K562 (cell line): ENCODE data around the gene SET. TPM values are rescaled to one million over a fixed set of nuclear protein-coding genes. Genes with fewer than 3 reads are reported as not detected.

Experiments
- CTCF ChIP-seq, 3 experiments: IDR thresholded peaks in 2 of 3; conservative IDR thresholded peaks in 1 of 3; 2 replicates each; pipeline ENCODE4 v1.5.1; 2011 to 2012; ENCODE audit warnings: low read length in 3 of 3, mild to moderate bottlenecking in 3 of 3, control low read depth in 2 of 3, improper control_type of control experiment in 1 of 3, inconsistent platforms in 1 of 3, low read depth in 1 of 3, mixed read lengths in 1 of 3, moderate library complexity in 1 of 3; ENCODE audit not compliant: insufficient read depth in 2 of 3
- RB1 ChIP-seq: fragments of 450-650 bp; IDR thresholded peaks from 2 replicates; pipeline ENCODE4 v1.6.1; 2017; ENCODE audit warnings: low read depth, mild to moderate bottlenecking
- THRB ChIP-seq: fragments of 450-650 bp; formaldehyde crosslinking; conservative IDR thresholded peaks from 2 replicates; pipeline ENCODE4 v1.4.0; 2022; ENCODE audit warnings: mild to moderate bottlenecking, missing genetic modification characterization
- ZNF134 ChIP-seq: fragments of 250-450 bp; sonication (Bioruptor Pico); conservative IDR thresholded peaks from 2 replicates; pipeline ENCODE4 v1.4.0; 2020
- ZNF263 ChIP-seq: sonication (generic); formaldehyde crosslinking; IDR thresholded peaks from 2 replicates; pipeline ENCODE4 v1.8.0; 2022; ENCODE audit warnings: mild to moderate bottlenecking, missing genetic modification reagents, borderline replicate concordance
- ZNF318 ChIP-seq, 2 experiments: fragments of 450-650 bp; IDR thresholded peaks; 2 replicates each; pipeline ENCODE4 v1.6.1; 2016; ENCODE audit warnings: mild to moderate bottlenecking in 2 of 2, borderline replicate concordance in 1 of 2, low read depth in 1 of 2, moderate library complexity in 1 of 2
- ZNF589 ChIP-seq: fragments of 200-800 bp; sonication (Bioruptor generic); IDR thresholded peaks from 2 replicates; pipeline ENCODE4 v1.6.1; 2016; ENCODE audit warnings: low read depth, missing genetic modification characterization, missing compliant biosample characterization
- polyA plus RNA-seq, 8 experiments: library from polyadenylated mRNA; depleted of rRNA in 4 of 8; stranded (reverse) in 5 of 8; unstranded in 3 of 8; fragments of >200 nt; fragmentation: Nextera tagmentation in 2 of 8; fragmentation: Illumina TruSeq in 1 of 8; extraction: Ambion mirVana in 2 of 8; extraction: Trizol in 1 of 8; gene quantifications; 2 replicates each; pipeline versions ENCODE4 v1.2.1 to v1.2.3, GENCODE V29; 2011 to 2014; ENCODE audit warnings: inconsistent platforms in 1 of 8, missing spikeins in 1 of 8
- total RNA-seq, 7 experiments: library from RNA; depleted of rRNA in 6 of 7; stranded (reverse); fragments of >200 nt in 6 of 7; fragmentation: Illumina TruSeq in 2 of 7; extraction: Trizol in 2 of 7; gene quantifications; 2 replicates each; pipeline versions ENCODE4 v1.2.1 to v1.2.3, GENCODE V29; 2011 to 2021; ENCODE audit warnings: low replicate concordance in 1 of 7
- TF ChIP-seq, protein P1 (sequence below): fragments of 450-650 bp; formaldehyde crosslinking; IDR thresholded peaks from 2 replicates; pipeline ENCODE4 v1.4.0; 2022; ENCODE audit warnings: missing genetic modification characterization
- TF ChIP-seq, protein P2 (sequence below), 2 experiments: fragments of 200-800 bp in 1 of 2; sonication (Bioruptor generic) in 1 of 2; sonication (generic) in 1 of 2; formaldehyde crosslinking in 1 of 2; IDR thresholded peaks in 1 of 2; conservative IDR thresholded peaks in 1 of 2; 2 replicates each; pipeline versions ENCODE4 v1.5.0 to v1.6.1; 2016 to 2020; ENCODE audit warnings: missing compliant biosample characterization in 1 of 2, missing genetic modification characterization in 1 of 2, missing genetic modification reagents in 1 of 2

SET gene
- total and polyA plus RNA-seq, 9 of the 15 experiments (the other 6 are each of a cell fraction or from before 2014, with no cell fraction given) = 404 to 1,447 (median 907) TPM

DNA sequence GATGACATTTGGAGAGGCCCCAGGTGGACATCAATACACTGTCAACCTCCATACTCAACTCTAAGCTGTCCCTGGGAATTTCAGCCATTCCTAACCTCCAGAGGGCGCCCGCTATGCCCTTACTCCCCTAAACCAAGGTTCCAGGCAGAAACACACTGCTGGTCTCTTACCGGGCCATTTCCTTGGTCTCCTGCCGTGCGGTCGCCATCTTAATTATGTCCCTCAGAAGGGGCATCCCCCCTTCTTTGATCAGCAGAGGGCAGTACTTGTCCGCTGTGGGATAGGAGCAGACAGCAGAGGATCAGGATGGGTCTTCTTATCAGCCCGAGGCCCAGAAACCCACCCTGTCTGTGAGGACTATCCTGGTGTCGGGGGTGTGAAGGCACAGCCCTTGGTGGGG is 44.2 kb downstream of the SET start (continued):
- TF ChIP-seq, protein P1, sequence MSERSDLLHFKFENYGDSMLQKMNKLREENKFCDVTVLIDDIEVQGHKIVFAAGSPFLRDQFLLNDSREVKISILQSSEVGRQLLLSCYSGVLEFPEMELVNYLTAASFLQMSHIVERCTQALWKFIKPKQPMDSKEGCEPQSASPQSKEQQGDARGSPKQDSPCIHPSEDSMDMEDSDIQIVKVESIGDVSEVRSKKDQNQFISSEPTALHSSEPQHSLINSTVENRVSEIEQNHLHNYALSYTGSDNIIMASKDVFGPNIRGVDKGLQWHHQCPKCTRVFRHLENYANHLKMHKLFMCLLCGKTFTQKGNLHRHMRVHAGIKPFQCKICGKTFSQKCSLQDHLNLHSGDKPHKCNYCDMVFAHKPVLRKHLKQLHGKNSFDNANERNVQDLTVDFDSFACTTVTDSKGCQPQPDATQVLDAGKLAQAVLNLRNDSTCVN = no peak
- TF ChIP-seq ZNF318 (IDR thresholded peaks at IDR 0.05; ENCODE audit: borderline replicate concordance in 1 of 2, low read depth in 1 of 2) (no peak), ZNF134 (CRISPR knock-in tag) (no peak), ZNF589 (CRISPR knock-in tag) (no peak), ZNF263 (no peak), RB1 (peak; percentile 65), THRB (CRISPR knock-in tag) (no peak), CTCF (IDR thresholded peaks at IDR 0.05 in 2 of 3, conservative IDR thresholded peaks at IDR 0.05 in 1 of 3; ENCODE audit: insufficient read depth in 2 of 3, low read depth in 1 of 3, low read length in 3 of 3) (peak; percentile 91 to 98 (median 91))
- TF ChIP-seq, protein P2, sequence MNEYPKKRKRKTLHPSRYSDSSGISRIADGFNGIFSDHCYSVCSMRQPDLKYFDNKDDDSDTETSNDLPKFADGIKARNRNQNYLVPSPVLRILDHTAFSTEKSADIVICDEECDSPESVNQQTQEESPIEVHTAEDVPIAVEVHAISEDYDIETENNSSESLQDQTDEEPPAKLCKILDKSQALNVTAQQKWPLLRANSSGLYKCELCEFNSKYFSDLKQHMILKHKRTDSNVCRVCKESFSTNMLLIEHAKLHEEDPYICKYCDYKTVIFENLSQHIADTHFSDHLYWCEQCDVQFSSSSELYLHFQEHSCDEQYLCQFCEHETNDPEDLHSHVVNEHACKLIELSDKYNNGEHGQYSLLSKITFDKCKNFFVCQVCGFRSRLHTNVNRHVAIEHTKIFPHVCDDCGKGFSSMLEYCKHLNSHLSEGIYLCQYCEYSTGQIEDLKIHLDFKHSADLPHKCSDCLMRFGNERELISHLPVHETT (CRISPR knock-in tag; conservative IDR thresholded peaks at IDR 0.05 in 1 of 2, IDR thresholded peaks at IDR 0.05 in 1 of 2) = no peak
